B cell (primary cell): ENCODE data around the gene PTPRN2. TPM values are rescaled to one million over a fixed set of nuclear protein-coding genes. Genes with fewer than 3 reads are reported as not detected.

Experiments used
- ATAC-seq: fragments of 200-7000 bp; cut with Tn5 transposase; one replicate; pipeline ENCODE4 v1.10.0; 2021; ENCODE audit warnings: low read depth, mild to moderate bottlenecking, moderate number of reproducible peaks, moderate library complexity
- CTCF ChIA-PET: fragments of 350-600 bp; sonication (Branson Sonifier 250); formaldehyde crosslinking; loops from one replicate; lab custom pipeline; 2021; ENCODE audit warnings: antibody characterized with exemption, inconsistent platforms; lab: Charles Lee
- POLR2A ChIA-PET: fragments of 350-600 bp; sonication (Branson Sonifier 250); formaldehyde crosslinking; loops from one replicate; lab custom pipeline; 2021; ENCODE audit warnings: antibody characterized with exemption; lab: Charles Lee
- DNase-seq: peaks from one replicate; pipeline ENCODE4 v3.0.0; 2013
- H2AFZ ChIP-seq: 2 replicates; pipeline ENCODE4 v1.6.1; 2012; ENCODE audit warnings: mild to moderate bottlenecking, low read depth, low read length; ENCODE audit not compliant: insufficient read depth, poor library complexity, severe bottlenecking
- H3K27ac ChIP-seq, 2 donors: 1 replicate in 1 of 2; 2 replicates in 1 of 2; pipeline ENCODE4 v1.5.1; 2012 to 2013; ENCODE audit warnings: low read length in 2 of 2, mild to moderate bottlenecking in 2 of 2, moderate library complexity in 1 of 2
- H3K27me3 ChIP-seq, 4 experiments: fragments of 200-600 bp in 1 of 4; sonication (generic) in 1 of 4; replicated peaks in 1 of 4; 1 replicate in 2 of 4; 2 replicates in 2 of 4; pipeline versions ENCODE4 v1.6.1 to v1.7.0; 2013 to 2016; ENCODE audit warnings: low read length in 3 of 4, mild to moderate bottlenecking in 2 of 4, mixed read lengths in 1 of 4, moderate library complexity in 1 of 4; ENCODE audit not compliant: insufficient read depth in 4 of 4, control insufficient read depth in 3 of 4; ENCODE audit errors: control extremely low read depth in 1 of 4
- H3K36me3 ChIP-seq, 2 experiments: replicated peaks in 1 of 2; 1 replicate in 1 of 2; 2 replicates in 1 of 2; pipeline versions ENCODE4 v1.6.1 to v1.7.1; 2013; ENCODE audit warnings: low read length in 1 of 2; ENCODE audit not compliant: insufficient read depth in 2 of 2, control insufficient read depth in 1 of 2; ENCODE audit errors: control extremely low read depth in 1 of 2, extremely low read depth in 1 of 2
- H3K4me1 ChIP-seq, 2 donors: fragments of 200-600 bp in 1 of 2; sonication (generic) in 1 of 2; 1 replicate in 1 of 2; 2 replicates in 1 of 2; pipeline versions ENCODE4 v1.5.1 to v1.6.1; 2013 to 2017; ENCODE audit warnings: low read length in 2 of 2; ENCODE audit not compliant: control insufficient read depth in 2 of 2, insufficient read depth in 2 of 2
- H3K4me2 ChIP-seq: replicated peaks from 2 replicates; pipeline ENCODE3; 2012; ENCODE audit warnings: mild to moderate bottlenecking, low read depth, low read length; ENCODE audit not compliant: poor library complexity, severe bottlenecking
- H3K4me3 ChIP-seq, 5 experiments: fragments of 200-600 bp in 1 of 5; sonication (generic) in 1 of 5; 1 replicate in 3 of 5; 2 replicates in 2 of 5; pipeline versions ENCODE4 v1.5.1 to v1.7.0; 2011 to 2016; ENCODE audit warnings: low read length in 4 of 5, mild to moderate bottlenecking in 4 of 5, low read depth in 2 of 5, control low read depth in 1 of 5, moderate library complexity in 1 of 5; ENCODE audit not compliant: insufficient read depth in 1 of 5; ENCODE audit errors: control extremely low read depth in 1 of 5, extremely low read depth in 1 of 5
- H3K79me2 ChIP-seq: fragments of 200-600 bp; sonication (generic); one replicate; pipeline ENCODE4 v1.6.0; 2016; ENCODE audit warnings: low read length; ENCODE audit not compliant: control insufficient read depth, insufficient read depth
- H3K9ac ChIP-seq: fragments of 200-600 bp; sonication (generic); 2 replicates; pipeline ENCODE4 v1.6.1; 2017; ENCODE audit warnings: mild to moderate bottlenecking, low read length, moderate library complexity
- H3K9me3 ChIP-seq, 3 donors: one replicate each; pipeline versions ENCODE4 v1.6.1 to v1.7.1; 2013; ENCODE audit warnings: low read length in 2 of 3; ENCODE audit not compliant: control insufficient read depth in 2 of 3, insufficient read depth in 1 of 3; ENCODE audit errors: control extremely low read depth in 1 of 3
- H4K20me1 ChIP-seq: 2 replicates; pipeline ENCODE4 v1.6.0; 2012; ENCODE audit warnings: mild to moderate bottlenecking, low read length; ENCODE audit not compliant: insufficient read depth, control insufficient read depth, poor library complexity, severe bottlenecking
- H3K27ac Mint-ChIP-seq: one replicate; pipeline ENCODE4 v1.8.0; 2021; ENCODE audit warnings: mixed read lengths
- H3K27me3 Mint-ChIP-seq: one replicate; pipeline ENCODE4 v1.8.0; 2021; ENCODE audit warnings: mixed read lengths
- H3K4me1 Mint-ChIP-seq: one replicate; pipeline ENCODE4 v1.8.0; 2021; ENCODE audit warnings: mixed read lengths
- H3K4me3 Mint-ChIP-seq: one replicate; pipeline ENCODE4 v1.8.0; 2021; ENCODE audit warnings: mixed read lengths
- H3K9me3 Mint-ChIP-seq: one replicate; pipeline ENCODE4 v1.8.0; 2022; ENCODE audit warnings: mixed read lengths; ENCODE audit not compliant: insufficient read depth
- CTCF ChIP-seq: fragments of 200-600 bp; IDR thresholded peaks from one replicate; pipeline ENCODE4 v1.8.0; 2022; ENCODE audit warnings: antibody characterized with exemption, mild to moderate bottlenecking
- EZH2 ChIP-seq: IDR thresholded peaks from 2 replicates; pipeline ENCODE4 v1.6.1; 2012; ENCODE audit warnings: borderline replicate concordance, low read depth, mild to moderate bottlenecking, moderate library complexity, low read length; ENCODE audit not compliant: insufficient read depth, poor library complexity, severe bottlenecking
- WGBS: methylation state at CpG from one replicate; pipeline ENCODE4 v1.1.5; 2013; ENCODE audit warnings: missing lambda C conversion rate; ENCODE audit not compliant: insufficient coverage; 5-methylcytosine and 5-hydroxymethylcytosine counted together
- intact Hi-C: fragments of 100-400 bp; cut with micrococcal nuclease; formaldehyde crosslinking; loops from one replicate; pipeline ENCODE4 v1.10.0; 2022
- polyA plus RNA-seq: library from polyadenylated mRNA; depleted of rRNA; stranded (reverse); fragments of >200 nt; gene quantifications from 2 replicates; pipeline ENCODE4 v1.2.3, GENCODE V29; 2012
- total RNA-seq, 2 donors: library from RNA; stranded (reverse); fragments of 120-200 nt in 1 of 2; gene quantifications; 1 replicate in 1 of 2; 2 replicates in 1 of 2; pipeline versions ENCODE4 v1.2.3 to v1.2.4, GENCODE V29; 2013 to 2022

PTPRN2 gene
- total and polyA plus RNA-seq, 2 donors (not counting 1 experiment from before 2014, with no cell fraction given) = 2.0 to 5.0 TPM

GRCh38 chr7:158591944-158592343 lies 4.3 kb upstream of the PTPRN2 start:
- CTCF ChIA-PET = no interaction called here

DNA sequence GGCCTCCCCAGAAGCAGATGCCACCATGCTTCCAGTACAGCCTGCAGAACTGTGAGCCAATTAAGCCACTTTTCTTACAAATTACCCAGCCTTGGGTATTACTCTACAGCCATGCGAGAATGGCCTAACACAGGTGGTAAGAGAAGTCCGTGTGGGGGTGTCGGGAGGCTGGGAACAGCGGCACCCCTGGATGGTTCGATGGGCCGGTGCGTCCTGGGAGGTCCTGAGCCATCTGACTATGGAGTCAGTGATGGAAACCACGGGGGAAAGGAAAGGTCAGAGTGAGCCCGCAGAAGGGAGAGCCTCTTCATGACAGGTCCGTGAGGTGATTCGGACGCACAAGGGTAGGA lies 2.5 kb upstream of the PTPRN2 start:
- ChIA-PET POLR2A (no interaction called here), CTCF (no interaction called here)
- no peaks in the 10 kb centered on the region for H3K36me3 ChIP-seq
- 86% methylated on average over 12 of the region's 12 CpGs for WGBS
- intact Hi-C loops = no loop called here
- Mint-ChIP-seq H3K9me3 (no peaks in the 10 kb centered on the region), H3K4me1 (peaks cover 8% of the 10 kb centered on the region), H3K27ac (no peak overlapping the region), H3K4me3 (no peak overlapping the region), H3K27me3 (peaks cover 23% of the 10 kb centered on the region)
- ATAC-seq = no peak
- no peak overlapping the region for H3K4me3 ChIP-seq
- H4K20me1 ChIP-seq = no peaks in the 10 kb centered on the region
- H3K79me2 ChIP-seq = no peaks in the 10 kb centered on the region
- H3K4me2 ChIP-seq = no peak overlapping the region
- DNase-seq = no peak
- H3K27ac ChIP-seq = no peak overlapping the region
- H3K27me3 ChIP-seq = peaks cover 0 to 26% (median 17%) of the 10 kb centered on the region in 4 experiments
- peaks cover 7 to 13% of the 10 kb centered on the region in 2 donors for H3K4me1 ChIP-seq
- no peak for TF ChIP-seq CTCF
- TF ChIP-seq EZH2 = no peak
- peaks cover 0 to 28% (median 0%) of the 10 kb centered on the region in 3 donors for H3K9me3 ChIP-seq
- H2AFZ ChIP-seq = no peak overlapping the region
- H3K9ac ChIP-seq = no peak overlapping the region

More at GRCh38 chr7:158591944-158592343, 4.3 kb upstream of the PTPRN2 start:
- H3K9me3 Mint-ChIP-seq = no peaks in the 10 kb centered on the region
- DNase-seq = no peak
- H2AFZ ChIP-seq = no peak overlapping the region
- POLR2A ChIA-PET = no interaction called here
- H3K4me3 ChIP-seq = no peak overlapping the region
- H3K4me3 Mint-ChIP-seq = no peak overlapping the region
- peaks cover 12% of the 10 kb centered on the region for H3K27me3 Mint-ChIP-seq
- no peak overlapping the region for H3K27ac Mint-ChIP-seq
- no peaks in the 10 kb centered on the region for H3K4me1 ChIP-seq
- no peaks in the 10 kb centered on the region for H4K20me1 ChIP-seq
- peaks cover 0 to 21% (median 0%) of the 10 kb centered on the region in 3 donors for H3K9me3 ChIP-seq
- no peak overlapping the region for H3K4me2 ChIP-seq
- H3K27me3 ChIP-seq = peaks cover 0 to 12% (median 5%) of the 10 kb centered on the region in 4 experiments
- H3K9ac ChIP-seq = no peak overlapping the region
- no peaks in the 10 kb centered on the region for H3K36me3 ChIP-seq
- WGBS = 94% methylated on average over 15 of the region's 15 CpGs
- no peak for ATAC-seq
- no peaks in the 10 kb centered on the region for H3K79me2 ChIP-seq
- no peaks in the 10 kb centered on the region for H3K4me1 Mint-ChIP-seq
- no peak for TF ChIP-seq EZH2
- no peak for TF ChIP-seq CTCF
- no peak overlapping the region for H3K27ac ChIP-seq
- intact Hi-C loops = no loop called here
